ENCODE measurements around the gene ZC3H7A. TPM values are rescaled to one million over a fixed set of nuclear protein-coding genes. Genes with fewer than 3 reads are reported as not detected.

Gene ZC3H7A
- total RNA-seq, 2 donors from 2014 or later, result 29.0 to 32.1 TPM

DNA sequence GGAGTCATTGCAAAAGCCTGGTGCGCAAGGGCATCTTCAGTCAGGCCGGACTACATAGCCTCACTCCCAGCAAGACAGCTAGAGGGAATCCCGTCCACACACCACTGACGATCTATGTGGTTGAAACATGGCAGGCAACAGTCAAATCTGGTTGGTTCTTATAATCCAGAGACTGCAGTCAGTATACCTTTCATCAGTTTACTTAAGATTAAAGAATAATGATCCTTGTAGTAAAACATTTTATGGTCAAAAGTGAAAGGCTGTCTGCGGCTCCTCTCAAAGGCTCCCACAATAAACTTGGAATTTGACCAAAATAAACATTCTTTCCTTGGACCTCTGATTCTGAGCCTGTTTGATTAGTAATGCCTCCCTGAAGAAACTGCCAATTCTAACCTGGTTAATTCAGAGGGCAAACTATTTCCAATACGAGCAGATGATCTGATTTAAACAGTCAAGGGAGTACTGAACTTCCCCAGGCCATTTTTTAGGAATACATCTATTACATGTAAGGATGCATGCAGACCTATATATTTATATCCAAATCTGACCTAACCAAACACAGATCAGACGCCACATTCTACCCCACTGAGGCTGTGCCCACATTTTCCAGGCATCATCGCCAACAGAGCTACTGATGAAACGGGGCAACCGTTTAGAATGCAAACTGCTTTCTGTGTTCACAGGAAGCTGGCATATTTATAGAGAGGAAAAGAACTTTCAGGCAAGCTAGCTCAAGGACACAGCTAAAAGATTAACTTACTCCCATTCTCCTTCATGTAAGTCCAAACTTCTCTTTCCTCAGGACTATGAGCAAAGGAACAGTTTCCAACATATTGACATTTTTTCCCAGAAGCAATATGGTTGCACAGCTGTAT lies 39.1 kb downstream of the ZC3H7A start:
- peaks cover 70% of the 10 kb centered on the region for H3K36me3 ChIP-seq
- no peak overlapping the region for H3K27ac ChIP-seq
- no peak overlapping the region for H3K4me3 ChIP-seq
- no peak for DNase-seq (ENCODE audit: low spot score)
- H3K27me3 ChIP-seq, result no peaks in the 10 kb centered on the region
- no peaks in the 10 kb centered on the region for H3K9me3 ChIP-seq
- TF ChIP-seq, protein P1, sequence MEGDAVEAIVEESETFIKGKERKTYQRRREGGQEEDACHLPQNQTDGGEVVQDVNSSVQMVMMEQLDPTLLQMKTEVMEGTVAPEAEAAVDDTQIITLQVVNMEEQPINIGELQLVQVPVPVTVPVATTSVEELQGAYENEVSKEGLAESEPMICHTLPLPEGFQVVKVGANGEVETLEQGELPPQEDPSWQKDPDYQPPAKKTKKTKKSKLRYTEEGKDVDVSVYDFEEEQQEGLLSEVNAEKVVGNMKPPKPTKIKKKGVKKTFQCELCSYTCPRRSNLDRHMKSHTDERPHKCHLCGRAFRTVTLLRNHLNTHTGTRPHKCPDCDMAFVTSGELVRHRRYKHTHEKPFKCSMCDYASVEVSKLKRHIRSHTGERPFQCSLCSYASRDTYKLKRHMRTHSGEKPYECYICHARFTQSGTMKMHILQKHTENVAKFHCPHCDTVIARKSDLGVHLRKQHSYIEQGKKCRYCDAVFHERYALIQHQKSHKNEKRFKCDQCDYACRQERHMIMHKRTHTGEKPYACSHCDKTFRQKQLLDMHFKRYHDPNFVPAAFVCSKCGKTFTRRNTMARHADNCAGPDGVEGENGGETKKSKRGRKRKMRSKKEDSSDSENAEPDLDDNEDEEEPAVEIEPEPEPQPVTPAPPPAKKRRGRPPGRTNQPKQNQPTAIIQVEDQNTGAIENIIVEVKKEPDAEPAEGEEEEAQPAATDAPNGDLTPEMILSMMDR (IDR thresholded peaks at IDR 0.05), result no peak
- H3K4me1 ChIP-seq, result peaks cover 0 to 11% of the 10 kb centered on the region in 2 donors

DNA sequence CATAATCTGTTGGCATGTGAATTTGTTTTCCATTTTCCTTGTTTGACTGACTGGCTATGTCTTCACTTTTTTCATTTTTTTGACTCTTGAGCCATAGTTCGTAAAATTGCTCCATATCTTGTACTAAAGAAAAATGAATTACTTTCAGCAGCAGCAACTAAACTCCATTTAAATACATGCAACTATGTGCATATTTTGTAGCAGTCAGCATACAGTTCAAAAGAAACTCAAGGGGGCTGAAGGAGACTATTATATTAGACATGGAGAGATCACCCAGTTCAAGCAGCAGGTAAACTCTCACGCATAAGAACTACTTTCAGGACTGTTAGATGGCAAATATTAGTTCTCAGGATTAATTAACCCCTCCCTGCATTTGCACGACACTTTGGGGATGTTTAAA lies 40.8 kb downstream of the ZC3H7A start:
- Histone ChIP-seq H3K36me3 (peaks cover 70% of the 10 kb centered on the region), H3K4me1 (peaks cover 0 to 11% of the 10 kb centered on the region in 2 donors), H3K9me3 (no peaks in the 10 kb centered on the region), H3K4me3 (no peak overlapping the region), H3K27me3 (no peaks in the 10 kb centered on the region), H3K27ac (no peak overlapping the region)
- TF ChIP-seq, protein P1 (IDR thresholded peaks at IDR 0.05), result no peak
- DNase-seq (ENCODE audit: low spot score), result no peak

DNA sequence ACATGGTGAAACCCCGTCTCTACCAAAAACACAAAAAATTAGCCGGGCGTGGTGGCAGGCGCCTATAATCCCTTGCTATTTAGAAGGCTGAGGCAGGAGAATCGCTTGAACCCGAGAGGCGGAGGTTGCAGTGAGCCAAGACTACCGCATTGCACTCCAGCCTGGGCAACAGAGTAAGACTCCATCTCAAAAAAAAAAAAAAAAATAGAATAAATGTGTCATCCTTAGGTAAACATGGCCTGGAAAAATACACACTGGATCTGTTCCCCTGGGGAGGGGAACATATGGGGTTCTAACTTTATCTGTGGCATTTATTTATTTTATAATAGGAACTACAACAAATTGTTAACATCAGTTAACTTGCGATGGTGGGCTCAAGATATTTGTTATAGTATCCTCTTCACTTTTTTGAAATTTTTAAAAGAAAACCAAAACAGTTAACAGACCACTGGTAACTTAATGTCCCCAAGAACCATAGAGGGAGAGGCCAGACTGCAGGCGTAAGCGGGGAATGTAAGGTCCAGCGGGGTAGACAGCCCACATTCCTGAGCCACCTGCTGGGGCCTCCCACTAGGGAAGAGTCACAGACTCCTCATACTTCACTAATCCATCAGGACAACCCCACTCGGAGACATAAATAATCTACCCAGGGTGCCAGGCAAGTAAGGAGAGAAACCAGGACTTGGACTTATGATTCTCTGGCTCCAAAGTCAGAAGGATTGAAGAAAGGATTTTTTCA lies 41.9 kb downstream of the ZC3H7A start:
- no peaks in the 10 kb centered on the region for H3K27me3 ChIP-seq
- no peak overlapping the region for H3K4me3 ChIP-seq
- H3K36me3 ChIP-seq, result peaks cover 70% of the 10 kb centered on the region
- H3K4me1 ChIP-seq, result peaks cover 0 to 11% of the 10 kb centered on the region in 2 donors
- DNase-seq (ENCODE audit: low spot score), result no peak
- no peaks in the 10 kb centered on the region for H3K9me3 ChIP-seq
- no peak overlapping the region for H3K27ac ChIP-seq
- TF ChIP-seq, protein P1 (IDR thresholded peaks at IDR 0.05), result no peak

DNA sequence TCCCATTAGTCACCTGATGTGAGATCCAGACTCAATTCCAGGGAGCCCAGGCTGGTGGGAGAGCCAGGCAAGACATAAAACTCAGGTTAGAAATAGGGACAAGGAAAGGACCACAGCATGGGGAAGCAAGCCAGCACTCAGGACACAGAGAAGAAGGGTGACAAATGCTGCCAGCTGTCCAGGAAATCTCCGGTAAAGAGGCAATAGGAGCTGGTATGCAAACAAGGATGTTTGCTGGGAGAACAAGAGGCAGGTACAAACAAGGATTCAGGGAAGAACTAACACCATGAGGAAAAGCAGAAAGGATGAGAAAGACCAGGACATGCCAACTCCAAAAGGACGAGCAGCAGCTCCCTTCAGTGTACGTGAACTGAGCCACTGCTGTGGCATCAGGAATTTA lies 44.2 kb downstream of the ZC3H7A start:
- H3K27ac ChIP-seq, result no peak overlapping the region
- no peak overlapping the region for H3K4me3 ChIP-seq
- no peaks in the 10 kb centered on the region for H3K27me3 ChIP-seq
- peaks cover 0 to 4% of the 10 kb centered on the region in 2 donors for H3K4me1 ChIP-seq
- no peak for DNase-seq (ENCODE audit: low spot score)
- TF ChIP-seq, protein P1 (IDR thresholded peaks at IDR 0.05), result no peak
- H3K36me3 ChIP-seq, result peaks cover 65% of the 10 kb centered on the region
- no peaks in the 10 kb centered on the region for H3K9me3 ChIP-seq

DNA sequence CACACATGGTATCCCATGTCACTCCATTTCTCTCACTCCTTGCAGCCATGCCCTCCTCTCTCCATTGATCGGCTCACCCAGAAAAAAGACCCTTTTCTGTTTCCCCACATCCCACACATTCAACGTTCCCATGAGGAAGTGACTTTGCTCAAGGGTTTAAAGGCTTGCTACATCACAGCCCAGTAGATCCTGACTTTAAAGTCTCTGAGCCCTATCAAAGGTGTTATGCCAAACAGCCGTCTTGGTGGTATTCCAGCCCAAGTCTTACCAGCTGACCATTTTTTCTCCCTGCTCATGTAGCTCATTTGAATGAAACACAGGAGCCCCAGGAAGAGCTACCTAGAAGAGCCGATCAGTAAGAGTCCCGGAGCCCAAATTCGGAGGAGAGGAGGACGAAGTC lies 47.0 kb downstream of the ZC3H7A start:
- no peak overlapping the region for H3K27ac ChIP-seq
- TF ChIP-seq, protein P1 (IDR thresholded peaks at IDR 0.05), result no peak
- H3K4me1 ChIP-seq, result no peaks in the 10 kb centered on the region
- no peaks in the 10 kb centered on the region for H3K9me3 ChIP-seq
- no peaks in the 10 kb centered on the region for H3K27me3 ChIP-seq
- no peak for DNase-seq (ENCODE audit: low spot score)
- no peak overlapping the region for H3K4me3 ChIP-seq
- H3K36me3 ChIP-seq, result peaks cover 47% of the 10 kb centered on the region

Data from right atrium auricular region (tissue), 2 donors.